K562 (cell line): ENCODE results near the gene RPS28. TPM values are rescaled to one million over a fixed set of nuclear protein-coding genes. Genes with fewer than 3 reads are reported as not detected.

Experiments used
- ARID1B ChIP-seq: fragments of 450-650 bp; IDR thresholded peaks from 2 replicates; pipeline ENCODE4 v1.6.1; 2016; ENCODE audit warnings: antibody characterized with exemption, mild to moderate bottlenecking, inconsistent platforms
- CBFA2T3 ChIP-seq: fragments of 450-650 bp; IDR thresholded peaks from 2 replicates; pipeline ENCODE4 v1.6.1; 2017
- ERF ChIP-seq: fragments of 450-650 bp; formaldehyde crosslinking; IDR thresholded peaks from 2 replicates; pipeline ENCODE4 v1.4.0; 2020; ENCODE audit warnings: mild to moderate bottlenecking, mixed read lengths
- GATA2 ChIP-seq: sonication (generic); formaldehyde crosslinking; IDR thresholded peaks from 2 replicates; pipeline ENCODE4 v1.4.0; 2020; ENCODE audit warnings: mild to moderate bottlenecking, missing genetic modification reagents
- ILF3 ChIP-seq: fragments of 450-650 bp; IDR thresholded peaks from 2 replicates; pipeline ENCODE4 v1.6.1; 2018; ENCODE audit warnings: antibody characterized with exemption, mild to moderate bottlenecking, moderate library complexity, borderline replicate concordance
- JUN ChIP-seq, 2 experiments: sonication (generic) in 1 of 2; formaldehyde crosslinking in 1 of 2; IDR thresholded peaks; 2 replicates each; pipeline versions ENCODE4 v1.6.1 to v1.8.0; 2012 to 2022; ENCODE audit warnings: borderline replicate concordance in 2 of 2, mild to moderate bottlenecking in 2 of 2, improper control_type of control experiment in 1 of 2, low read depth in 1 of 2, low read length in 1 of 2, missing genetic modification reagents in 1 of 2
- NFIC ChIP-seq: fragments of 450-650 bp; IDR thresholded peaks from 2 replicates; pipeline ENCODE4 v1.6.1; 2017; ENCODE audit warnings: mild to moderate bottlenecking, inconsistent platforms
- POLR2B ChIP-seq: fragments of 450-650 bp; IDR thresholded peaks from 2 replicates; pipeline ENCODE4 v1.6.1; 2018; ENCODE audit warnings: low read depth; ENCODE audit not compliant: partially characterized antibody
- POLR2H ChIP-seq: IDR thresholded peaks from 2 replicates; pipeline ENCODE4 v1.6.1; 2016; ENCODE audit warnings: missing genetic modification characterization, low read depth, mild to moderate bottlenecking, control low read depth, missing compliant biosample characterization, moderate library complexity
- SNRNP70 ChIP-seq: fragments of 200-400 bp; formaldehyde crosslinking; optimal IDR thresholded peaks from 2 replicates; pipeline ENCODE3; 2017; ENCODE audit warnings: low read depth, low read length
- SUPT5H ChIP-seq: fragments of 450-650 bp; IDR thresholded peaks from 2 replicates; pipeline ENCODE4 v1.6.1; 2016
- TCF3 ChIP-seq: sonication (generic); formaldehyde crosslinking; IDR thresholded peaks from 2 replicates; pipeline ENCODE4 v1.4.0; 2020; ENCODE audit warnings: mild to moderate bottlenecking, missing genetic modification reagents
- polyA plus RNA-seq, 8 experiments: library from polyadenylated mRNA; depleted of rRNA in 4 of 8; stranded (reverse) in 5 of 8; unstranded in 3 of 8; fragments of >200 nt; fragmentation: Nextera tagmentation in 2 of 8; fragmentation: Illumina TruSeq in 1 of 8; extraction: Ambion mirVana in 2 of 8; extraction: Trizol in 1 of 8; gene quantifications; 2 replicates each; pipeline versions ENCODE4 v1.2.1 to v1.2.3, GENCODE V29; 2011 to 2014; ENCODE audit warnings: inconsistent platforms in 1 of 8, missing spikeins in 1 of 8
- total RNA-seq, 7 experiments: library from RNA; depleted of rRNA in 6 of 7; stranded (reverse); fragments of >200 nt in 6 of 7; fragmentation: Illumina TruSeq in 2 of 7; extraction: Trizol in 2 of 7; gene quantifications; 2 replicates each; pipeline versions ENCODE4 v1.2.1 to v1.2.3, GENCODE V29; 2011 to 2021; ENCODE audit warnings: low replicate concordance in 1 of 7
- TF ChIP-seq, protein P1 (sequence below): fragments of 450-650 bp; IDR thresholded peaks from one replicate; pipeline ENCODE4 v1.6.1; 2018; ENCODE audit warnings: mild to moderate bottlenecking, moderate library complexity; ENCODE audit not compliant: partially characterized antibody
- TF ChIP-seq, protein P2 (sequence below): fragments of 250-450 bp; sonication (Bioruptor Pico); IDR thresholded peaks from 2 replicates; pipeline ENCODE4 v1.4.0; 2020; ENCODE audit warnings: borderline replicate concordance
- TF ChIP-seq, protein P3 (sequence below): fragments of 450-650 bp; formaldehyde crosslinking; conservative IDR thresholded peaks from 2 replicates; pipeline ENCODE4 v1.4.0; 2022; ENCODE audit warnings: mild to moderate bottlenecking, missing genetic modification characterization
- TF ChIP-seq, protein P4 (sequence below): fragments of 450-650 bp; IDR thresholded peaks from 2 replicates; pipeline ENCODE4 v1.6.1; 2016; ENCODE audit warnings: low read depth, mild to moderate bottlenecking, moderate library complexity
- TF ChIP-seq, protein P5 (sequence below): conservative IDR thresholded peaks from 2 replicates; pipeline ENCODE4 v1.6.1; 2011; ENCODE audit warnings: low read depth, mild to moderate bottlenecking, low read length; ENCODE audit not compliant: control insufficient read depth

RPS28 gene
- total and polyA plus RNA-seq, 9 of the 15 experiments (the other 6 are each of a cell fraction or from before 2014, with no cell fraction given), result 165 to 2,827 (median 1,303) TPM

DNA sequence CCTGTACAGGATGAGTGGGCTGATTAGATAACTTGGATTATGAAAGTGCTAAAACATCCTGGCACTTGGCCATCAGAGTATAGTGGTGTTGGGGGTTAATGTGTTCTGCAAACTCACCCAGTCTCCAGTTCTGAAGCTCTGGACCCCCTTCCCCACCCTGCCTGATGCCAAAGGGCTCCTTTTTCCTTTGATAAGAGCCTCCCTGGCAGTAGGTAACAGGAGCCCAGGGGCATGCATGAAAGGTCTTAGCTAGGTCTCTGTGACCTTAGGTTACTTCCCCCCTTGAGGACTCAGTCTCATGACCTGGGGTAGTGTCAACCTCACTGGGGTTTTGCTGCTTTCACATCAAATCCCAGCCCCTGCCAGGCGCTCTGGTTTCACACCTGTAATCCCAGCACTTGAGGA is 2.5 kb downstream of the RPS28 start (continued):
- TF ChIP-seq ILF3, result 0 out of 2 replicates have a peak, but pooled peaks have one; percentile 29
- TF ChIP-seq, protein P1, sequence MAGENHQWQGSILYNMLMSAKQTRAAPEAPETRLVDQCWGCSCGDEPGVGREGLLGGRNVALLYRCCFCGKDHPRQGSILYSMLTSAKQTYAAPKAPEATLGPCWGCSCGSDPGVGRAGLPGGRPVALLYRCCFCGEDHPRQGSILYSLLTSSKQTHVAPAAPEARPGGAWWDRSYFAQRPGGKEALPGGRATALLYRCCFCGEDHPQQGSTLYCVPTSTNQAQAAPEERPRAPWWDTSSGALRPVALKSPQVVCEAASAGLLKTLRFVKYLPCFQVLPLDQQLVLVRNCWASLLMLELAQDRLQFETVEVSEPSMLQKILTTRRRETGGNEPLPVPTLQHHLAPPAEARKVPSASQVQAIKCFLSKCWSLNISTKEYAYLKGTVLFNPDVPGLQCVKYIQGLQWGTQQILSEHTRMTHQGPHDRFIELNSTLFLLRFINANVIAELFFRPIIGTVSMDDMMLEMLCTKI, result no peak
- TF ChIP-seq JUN (IDR thresholded peaks at IDR 0.05; ENCODE audit: borderline replicate concordance, low read depth, low read length), result no peak
- no peak for TF ChIP-seq JUN (CRISPR knock-in tag; IDR thresholded peaks at IDR 0.05; ENCODE audit: borderline replicate concordance)
- peak; percentile 37; the same call in 1 of the 2 replicates for TF ChIP-seq SUPT5H
- TF ChIP-seq, protein P2, sequence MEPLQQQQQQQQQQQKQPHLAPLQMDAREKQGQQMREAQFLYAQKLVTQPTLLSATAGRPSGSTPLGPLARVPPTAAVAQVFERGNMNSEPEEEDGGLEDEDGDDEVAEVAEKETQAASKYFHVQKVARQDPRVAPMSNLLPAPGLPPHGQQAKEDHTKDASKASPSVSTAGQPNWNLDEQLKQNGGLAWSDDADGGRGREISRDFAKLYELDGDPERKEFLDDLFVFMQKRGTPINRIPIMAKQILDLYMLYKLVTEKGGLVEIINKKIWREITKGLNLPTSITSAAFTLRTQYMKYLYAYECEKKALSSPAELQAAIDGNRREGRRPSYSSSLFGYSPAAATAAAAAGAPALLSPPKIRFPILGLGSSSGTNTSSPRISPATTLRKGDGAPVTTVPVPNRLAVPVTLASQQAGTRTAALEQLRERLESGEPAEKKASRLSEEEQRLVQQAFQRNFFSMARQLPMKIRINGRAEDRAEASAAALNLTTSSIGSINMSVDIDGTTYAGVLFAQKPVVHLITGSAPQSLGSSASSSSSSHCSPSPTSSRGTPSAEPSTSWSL (CRISPR knock-in tag), result no peak
- TF ChIP-seq, protein P3, sequence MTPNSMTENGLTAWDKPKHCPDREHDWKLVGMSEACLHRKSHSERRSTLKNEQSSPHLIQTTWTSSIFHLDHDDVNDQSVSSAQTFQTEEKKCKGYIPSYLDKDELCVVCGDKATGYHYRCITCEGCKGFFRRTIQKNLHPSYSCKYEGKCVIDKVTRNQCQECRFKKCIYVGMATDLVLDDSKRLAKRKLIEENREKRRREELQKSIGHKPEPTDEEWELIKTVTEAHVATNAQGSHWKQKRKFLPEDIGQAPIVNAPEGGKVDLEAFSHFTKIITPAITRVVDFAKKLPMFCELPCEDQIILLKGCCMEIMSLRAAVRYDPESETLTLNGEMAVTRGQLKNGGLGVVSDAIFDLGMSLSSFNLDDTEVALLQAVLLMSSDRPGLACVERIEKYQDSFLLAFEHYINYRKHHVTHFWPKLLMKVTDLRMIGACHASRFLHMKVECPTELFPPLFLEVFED (CRISPR knock-in tag), result peak; percentile 90
- peak; percentile 60 for TF ChIP-seq POLR2B
- peak; percentile 93 for TF ChIP-seq SNRNP70
- TF ChIP-seq TCF3 (CRISPR knock-in tag), result peak; percentile 24; the same call in 1 of the 2 replicates
- TF ChIP-seq, protein P4, sequence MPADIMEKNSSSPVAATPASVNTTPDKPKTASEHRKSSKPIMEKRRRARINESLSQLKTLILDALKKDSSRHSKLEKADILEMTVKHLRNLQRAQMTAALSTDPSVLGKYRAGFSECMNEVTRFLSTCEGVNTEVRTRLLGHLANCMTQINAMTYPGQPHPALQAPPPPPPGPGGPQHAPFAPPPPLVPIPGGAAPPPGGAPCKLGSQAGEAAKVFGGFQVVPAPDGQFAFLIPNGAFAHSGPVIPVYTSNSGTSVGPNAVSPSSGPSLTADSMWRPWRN, result no peak
- TF ChIP-seq NFIC, result peak; percentile 85
- TF ChIP-seq, protein P5, sequence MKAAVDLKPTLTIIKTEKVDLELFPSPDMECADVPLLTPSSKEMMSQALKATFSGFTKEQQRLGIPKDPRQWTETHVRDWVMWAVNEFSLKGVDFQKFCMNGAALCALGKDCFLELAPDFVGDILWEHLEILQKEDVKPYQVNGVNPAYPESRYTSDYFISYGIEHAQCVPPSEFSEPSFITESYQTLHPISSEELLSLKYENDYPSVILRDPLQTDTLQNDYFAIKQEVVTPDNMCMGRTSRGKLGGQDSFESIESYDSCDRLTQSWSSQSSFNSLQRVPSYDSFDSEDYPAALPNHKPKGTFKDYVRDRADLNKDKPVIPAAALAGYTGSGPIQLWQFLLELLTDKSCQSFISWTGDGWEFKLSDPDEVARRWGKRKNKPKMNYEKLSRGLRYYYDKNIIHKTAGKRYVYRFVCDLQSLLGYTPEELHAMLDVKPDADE, result no peak
- peak; percentile 27; the same call in 1 of the 2 replicates for TF ChIP-seq CBFA2T3
- TF ChIP-seq ARID1B, result 0 out of 2 replicates have a peak, but pooled peaks have one; percentile 47
- TF ChIP-seq POLR2H (tag), result 0 out of 2 replicates have a peak, but pooled peaks have one; percentile 22
- TF ChIP-seq ERF, result 0 out of 2 replicates have a peak, but pooled peaks have one; percentile 6
- TF ChIP-seq GATA2 (CRISPR knock-in tag), result no peak
